HTR-8/SVneo (cell line): ENCODE measurements around the gene MAP3K7.

ENCODE experiments used
- DNase-seq: peaks from one replicate; pipeline ENCODE4 v3.0.0; 2011; ENCODE audit warnings: low spot score, mixed read lengths; ENCODE audit not compliant: insufficient read length
- FAIRE-seq: peaks from 2 replicates; lab custom pipeline; 2011; peaks lifted over from hg19 to GRCh38; lab: Jason Lieb, UNC

MAP3K7 gene

GRCh38 chr6:90534337-90535025 lies 52.4 kb downstream of the MAP3K7 start:
- DNase-seq (no peak), FAIRE-seq (no peak)

- FAIRE-seq (no peak), DNase-seq (no peak)
Measured at GRCh38 chr6:90533615-90534336, 53.1 kb downstream of the MAP3K7 start.

GRCh38 chr6:90530882-90531281 lies 56.0 kb downstream of the MAP3K7 start:
- FAIRE-seq (no peak), DNase-seq (no peak)

DNA sequence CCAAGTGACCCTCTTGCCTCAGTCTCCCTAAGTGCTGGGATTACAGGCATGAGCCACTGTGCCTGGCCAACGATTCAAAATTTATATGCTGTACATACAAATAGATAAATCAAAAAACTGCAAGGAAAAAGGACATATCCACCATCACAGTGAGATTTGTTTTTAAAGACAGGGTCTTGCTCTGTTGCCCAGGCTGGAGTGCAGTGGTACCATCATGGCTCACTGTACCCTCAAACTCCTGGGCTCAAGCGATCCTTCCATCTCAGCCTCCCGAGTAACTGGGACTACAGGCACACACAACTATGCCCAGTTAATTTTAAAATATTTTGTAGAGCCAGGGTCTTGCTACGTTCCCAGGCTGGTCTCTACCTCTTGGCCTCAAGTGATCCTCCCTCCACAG lies 61.5 kb downstream of the MAP3K7 start:
- DNase-seq: no peak
- no peak for FAIRE-seq

- DNase-seq (no peak), FAIRE-seq (no peak)
Measured at GRCh38 chr6:90523779-90524310, 63.0 kb downstream of the MAP3K7 start.

GRCh38 chr6:90521955-90522354 lies 64.9 kb downstream of the MAP3K7 start:
- FAIRE-seq: no peak
- DNase-seq: no peak

GRCh38 chr6:90516074-90516660 lies 70.7 kb downstream of the MAP3K7 start:
- FAIRE-seq (no peak), DNase-seq (no peak)

DNA sequence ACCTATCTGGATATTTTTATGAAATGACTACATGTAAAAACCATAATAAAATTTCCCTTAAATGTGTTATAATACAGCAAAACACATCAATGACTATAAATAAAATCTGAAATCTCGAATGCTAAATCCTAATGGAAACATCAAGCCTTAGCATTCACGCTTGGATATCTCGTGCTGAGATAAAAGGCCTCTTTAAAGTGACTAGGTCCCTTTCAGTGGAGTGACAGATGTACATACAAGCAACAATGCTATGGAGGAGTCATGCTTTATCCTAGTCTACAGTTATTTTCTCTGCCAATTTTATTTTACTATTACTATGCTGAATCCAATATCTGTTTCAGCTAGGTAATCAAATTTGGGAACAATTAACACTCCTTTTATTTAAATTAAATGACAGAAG lies 72.4 kb downstream of the MAP3K7 start:
- FAIRE-seq (no peak), DNase-seq (no peak)

DNA sequence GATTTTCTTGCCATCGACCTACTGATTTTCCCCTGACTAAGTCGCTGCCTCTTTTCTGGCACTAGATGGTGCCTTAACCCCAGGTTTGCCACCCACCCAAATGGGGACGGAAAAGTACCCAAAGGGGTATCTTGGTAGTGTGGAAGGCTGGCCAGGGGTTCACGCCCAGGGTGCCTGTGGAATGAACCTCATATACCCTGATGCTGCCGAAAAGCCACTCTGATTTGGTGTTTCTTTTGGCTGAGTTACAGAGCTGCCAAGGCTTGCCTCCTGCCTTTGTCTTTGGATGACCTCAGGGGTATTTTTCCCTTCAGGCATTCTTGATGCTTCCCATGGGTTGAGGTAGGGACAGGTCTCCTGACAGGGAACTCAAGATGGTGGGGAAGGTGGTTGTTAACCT lies 78.1 kb downstream of the MAP3K7 start:
- FAIRE-seq (no peak), DNase-seq (no peak)

DNA sequence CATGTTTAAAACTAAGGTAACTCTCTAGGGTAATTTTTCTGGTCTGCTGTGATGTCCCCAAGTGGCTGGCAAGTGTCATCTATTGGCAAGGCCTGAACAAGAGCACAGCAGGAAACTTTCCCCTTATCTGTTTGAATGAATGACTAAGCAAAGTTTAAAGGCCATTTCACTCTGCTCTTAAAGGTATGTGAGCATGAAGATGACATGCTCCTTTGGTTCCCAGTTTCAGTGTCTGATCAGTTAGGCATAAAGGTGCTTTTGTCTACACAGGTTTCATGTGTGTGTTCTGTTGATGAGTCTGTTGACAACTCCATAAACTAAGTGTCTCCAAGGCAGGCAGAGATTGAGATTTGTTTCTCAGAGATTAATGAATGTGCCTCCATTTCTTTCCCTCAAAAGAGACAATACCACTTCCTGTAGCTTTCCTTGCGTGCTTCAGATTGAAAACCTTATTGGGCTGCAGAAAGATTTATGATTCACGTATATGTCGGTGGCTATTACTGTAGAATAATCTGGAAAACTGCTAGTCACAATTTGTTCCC lies 83.9 kb downstream of the MAP3K7 start:
- DNase-seq (no peak), FAIRE-seq (no peak)

DNA sequence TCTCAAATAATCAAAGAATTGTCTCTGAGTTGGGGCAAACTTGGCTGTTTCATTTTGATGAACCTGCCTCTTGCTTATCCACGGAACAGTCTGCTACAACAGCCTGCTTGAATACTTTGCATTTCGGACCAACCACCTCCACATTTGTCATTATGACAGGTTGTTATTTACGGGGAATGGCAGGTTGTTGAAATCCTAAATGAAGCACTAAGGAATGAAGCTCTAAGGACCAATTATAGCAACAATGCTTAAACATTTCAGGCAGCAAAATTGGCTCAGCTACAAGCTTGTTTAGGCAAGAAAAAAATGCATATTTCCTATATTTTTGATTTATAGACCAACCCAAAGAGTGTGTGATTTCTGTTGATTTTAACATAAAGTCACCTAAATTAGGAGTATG lies 84.5 kb downstream of the MAP3K7 start:
- FAIRE-seq (no peak), DNase-seq (no peak)

DNA sequence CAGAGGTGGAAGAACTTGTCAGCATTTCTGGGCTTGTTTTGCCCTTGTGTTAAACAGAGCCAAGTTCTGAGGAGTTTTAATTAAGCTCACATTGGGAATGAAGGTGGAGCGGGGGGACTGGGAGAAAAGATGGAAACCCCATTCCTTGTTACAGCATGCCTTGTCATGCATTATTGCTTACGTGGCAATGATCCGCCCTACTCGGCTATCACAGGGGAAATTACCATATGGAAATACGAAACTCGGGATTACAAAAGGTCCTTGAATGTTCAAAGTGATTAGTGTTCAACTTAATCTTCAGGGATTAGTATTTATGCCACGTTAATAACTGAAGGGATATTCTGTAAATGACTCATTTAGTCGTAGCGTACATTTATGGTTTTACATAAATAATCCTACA lies 86.4 kb downstream of the MAP3K7 start:
- no peak for DNase-seq
- no peak for FAIRE-seq

GRCh38 chr6:90497411-90497810 lies 89.5 kb downstream of the MAP3K7 start:
- FAIRE-seq: no peak
- no peak for DNase-seq

GRCh38 chr6:90496258-90497016 lies 90.4 kb downstream of the MAP3K7 start:
- no peak for DNase-seq
- no peak for FAIRE-seq

DNA sequence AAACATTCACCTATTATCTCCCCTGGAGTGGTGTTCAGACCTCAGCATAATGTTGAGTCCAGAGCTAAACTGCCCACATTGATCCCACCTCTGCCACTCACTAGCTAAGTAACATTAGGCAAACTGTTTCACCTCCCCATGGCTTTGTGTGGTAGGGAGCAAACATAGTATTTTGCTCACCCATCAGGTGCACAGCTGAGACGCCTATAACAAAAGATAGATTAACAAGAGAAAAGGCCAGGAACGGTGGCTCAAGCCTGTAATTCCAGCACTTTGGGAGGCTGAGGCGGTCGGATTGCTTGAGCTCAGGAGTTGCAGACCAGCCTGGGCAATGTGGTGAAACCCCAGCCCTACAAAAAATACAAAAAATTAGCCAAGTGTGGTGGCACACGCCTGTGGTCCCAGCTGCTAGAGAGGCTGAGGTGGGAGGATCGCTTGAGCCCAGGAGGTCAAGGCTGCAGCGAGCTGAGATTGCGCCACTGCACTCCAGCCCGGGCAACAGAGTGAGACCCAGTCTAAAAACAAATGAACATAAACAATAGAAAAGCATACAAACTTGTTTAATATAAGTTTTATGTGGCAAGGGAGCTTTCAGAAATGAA lies 91.6 kb downstream of the MAP3K7 start:
- DNase-seq: no peak
- no peak for FAIRE-seq

- FAIRE-seq: no peak
- no peak for DNase-seq
Measured at GRCh38 chr6:90494067-90494780, 92.6 kb downstream of the MAP3K7 start.

DNA sequence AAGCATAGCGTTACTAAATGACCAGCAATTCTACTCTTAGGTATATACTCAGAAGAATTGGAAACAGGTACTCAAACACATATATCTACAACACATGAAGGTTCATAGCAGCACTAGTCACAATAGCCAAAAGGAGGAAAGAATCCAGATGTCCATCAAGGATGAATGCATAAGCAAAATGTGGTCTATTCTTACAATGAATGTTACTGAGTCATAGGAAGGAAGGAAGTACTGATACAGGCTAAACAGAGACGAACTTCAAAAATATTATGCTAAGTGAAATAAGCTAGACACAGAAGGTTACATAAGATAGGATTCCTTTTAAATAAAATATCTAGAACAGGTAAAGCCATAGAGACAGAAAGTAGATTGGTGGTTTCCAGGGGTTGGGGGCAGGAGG lies 93.5 kb downstream of the MAP3K7 start:
- DNase-seq: no peak
- FAIRE-seq: no peak

DNA sequence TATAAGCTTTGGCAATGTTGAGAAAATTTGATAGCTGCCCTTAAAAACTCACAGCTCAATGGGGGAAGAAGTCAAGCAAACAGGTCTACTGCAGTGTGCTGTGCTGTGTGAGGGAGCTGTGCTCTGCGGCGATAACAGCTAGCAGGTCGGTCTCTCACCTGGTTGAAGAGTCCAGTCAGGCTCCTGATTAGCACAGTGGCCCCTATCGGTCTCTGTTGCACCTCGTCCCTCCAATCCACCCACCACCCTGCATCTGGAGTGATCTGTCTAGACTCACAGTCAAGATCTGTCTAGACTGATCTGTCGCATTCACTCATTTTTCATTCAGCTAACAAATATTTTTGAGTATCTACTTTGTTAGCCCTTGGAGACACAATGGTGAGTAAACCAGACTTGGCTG lies 94.1 kb downstream of the MAP3K7 start:
- no peak for DNase-seq
- peak; percentile 40 for FAIRE-seq

- DNase-seq (no peak), FAIRE-seq (no peak)
Measured at GRCh38 chr6:90492369-90492768, 94.5 kb downstream of the MAP3K7 start.
